Activated naive CD8-positive, alpha-beta T cell treated with anti-CD3 and anti-CD28 coated beads, Interleukin-2, amount 10 ng/mL, durations not matched to agents 7 days and 5 days (primary cell): Measurements from ENCODE around the gene LGALS8. TPM values are rescaled to one million over a fixed set of nuclear protein-coding genes. Genes with fewer than 3 reads are reported as not detected.
"Not testable (repeated sequence)": the region's sequence is repeated elsewhere in the genome, so short reads cannot be mapped to it uniquely, and the experiment has no call there.

Source experiments
- ATAC-seq: fragments of 150-1000 bp; cut with Tn5 transposase; one replicate; pipeline ENCODE4 v1.10.0; 2021; ENCODE audit warnings: low read depth, moderate library complexity
- POLR2A ChIA-PET: fragments of 350-600 bp; sonication (Branson Sonifier 250); formaldehyde crosslinking; loops from one replicate; lab custom pipeline; 2021; ENCODE audit warnings: antibody characterized with exemption; lab: Charles Lee
- DNase-seq: peaks from one replicate; pipeline ENCODE4 v3.0.0; 2021
- H3K27ac Mint-ChIP-seq: one replicate; pipeline ENCODE4 v1.8.0; 2022; ENCODE audit warnings: mild to moderate bottlenecking, mixed read lengths
- H3K27me3 Mint-ChIP-seq: one replicate; pipeline ENCODE4 v1.8.0; 2022; ENCODE audit warnings: mild to moderate bottlenecking, moderate library complexity, mixed read lengths
- H3K36me3 Mint-ChIP-seq: one replicate; pipeline ENCODE4 v1.8.0; 2021; ENCODE audit warnings: mild to moderate bottlenecking, mixed read lengths
- H3K4me1 Mint-ChIP-seq: one replicate; pipeline ENCODE4 v1.8.0; 2021; ENCODE audit warnings: mixed read lengths
- H3K4me3 Mint-ChIP-seq: one replicate; pipeline ENCODE4 v1.8.0; 2022; ENCODE audit warnings: mild to moderate bottlenecking, moderate library complexity, mixed read lengths
- H3K9me3 Mint-ChIP-seq: one replicate; pipeline ENCODE4 v1.8.0; 2021; ENCODE audit warnings: mixed read lengths
- total RNA-seq, 2 experiments: library from RNA; stranded (reverse); gene quantifications; one replicate each; pipeline ENCODE4 v1.2.3, GENCODE V29; 2021

Gene LGALS8
- 100 to 1,000 TPM; 108 to 112 TPM for total RNA-seq

- ATAC-seq: peak; percentile 80
- Mint-ChIP-seq H3K27ac (peak within 1 kb of the TSS; percentile 98), H3K9me3 (no peaks in the 10 kb centered on the region), H3K4me1 (peaks cover 8% of the 10 kb centered on the region), H3K4me3 (peak within 1 kb of the TSS; percentile 97), H3K36me3 (peaks cover 13% of the 10 kb centered on the region), H3K27me3 (peaks cover 5% of the 10 kb centered on the region)
- POLR2A ChIA-PET: interaction anchor here (0.8 to 1.1 kb wide), 2 partner anchors 12 to 80 kb away, joined by 3 to 4 read pairs; partner anchors contain the start of gene HEATR1
- DNase-seq: peak; percentile 87
Observed at GRCh38 chr1:236523704-236524141, at the start of gene LGALS8. TSS of gene LGALS8 (plus strand) at chr1:236523982. CDS start at chr1:236526071, 2,089 bp downstream.

- DNase-seq (no peak), ATAC-seq (no peak)
- H3K4me1 Mint-ChIP-seq: no peaks in the 10 kb centered on the region
- no peak overlapping the region for H3K27ac Mint-ChIP-seq
- no peaks in the 10 kb centered on the region for H3K9me3 Mint-ChIP-seq
- peaks cover 6% of the 10 kb centered on the region for H3K27me3 Mint-ChIP-seq
- H3K36me3 Mint-ChIP-seq: no peaks in the 10 kb centered on the region
- POLR2A ChIA-PET: no interaction called here
- H3K4me3 Mint-ChIP-seq: no peak overlapping the region
Observed at GRCh38 chr1:236476019-236476418, 47.8 kb upstream of the LGALS8 start.

GRCh38 chr1:236480758-236481436 lies 42.9 kb upstream of the LGALS8 start:
- no peak overlapping the region for H3K27ac Mint-ChIP-seq
- no peaks in the 10 kb centered on the region for H3K9me3 Mint-ChIP-seq
- no peak for DNase-seq
- H3K4me3 Mint-ChIP-seq: no peak overlapping the region
- POLR2A ChIA-PET: no interaction called here
- H3K36me3 Mint-ChIP-seq: no peaks in the 10 kb centered on the region
- no peaks in the 10 kb centered on the region for H3K4me1 Mint-ChIP-seq
- H3K27me3 Mint-ChIP-seq: no peaks in the 10 kb centered on the region
- ATAC-seq: no peak

GRCh38 chr1:236484310-236484971 lies 39.3 kb upstream of the LGALS8 start:
- no peak overlapping the region for H3K27ac Mint-ChIP-seq
- DNase-seq: no peak
- no peak for ATAC-seq
- no peaks in the 10 kb centered on the region for H3K4me1 Mint-ChIP-seq
- no peaks in the 10 kb centered on the region for H3K36me3 Mint-ChIP-seq
- no peaks in the 10 kb centered on the region for H3K9me3 Mint-ChIP-seq
- POLR2A ChIA-PET: no interaction called here
- peaks cover 4% of the 10 kb centered on the region for H3K27me3 Mint-ChIP-seq
- H3K4me3 Mint-ChIP-seq: no peak overlapping the region

GRCh38 chr1:236486356-236487002 lies 37.3 kb upstream of the LGALS8 start:
- ATAC-seq: no peak
- Mint-ChIP-seq H3K4me1 (peaks cover 8% of the 10 kb centered on the region), H3K9me3 (no peaks in the 10 kb centered on the region), H3K27me3 (peaks cover 18% of the 10 kb centered on the region), H3K36me3 (no peaks in the 10 kb centered on the region), H3K27ac (no peak overlapping the region), H3K4me3 (no peak overlapping the region)
- POLR2A ChIA-PET: no interaction called here
- DNase-seq: no peak

GRCh38 chr1:236489161-236489560 lies 34.6 kb upstream of the LGALS8 start:
- H3K9me3 Mint-ChIP-seq, H3K27ac Mint-ChIP-seq, ATAC-seq, H3K4me3 Mint-ChIP-seq, POLR2A ChIA-PET, H3K36me3 Mint-ChIP-seq, DNase-seq: not testable (repeated sequence)
- H3K4me1 Mint-ChIP-seq: peaks cover 14% of the 10 kb centered on the region
- peaks cover 32% of the 10 kb centered on the region for H3K27me3 Mint-ChIP-seq

GRCh38 chr1:236489710-236490377 lies 33.9 kb upstream of the LGALS8 start:
- no peak for DNase-seq
- no peaks in the 10 kb centered on the region for H3K36me3 Mint-ChIP-seq
- ATAC-seq: no peak
- no peaks in the 10 kb centered on the region for H3K9me3 Mint-ChIP-seq
- POLR2A ChIA-PET: no interaction called here
- H3K4me1 Mint-ChIP-seq: peaks cover 14% of the 10 kb centered on the region
- no peak overlapping the region for H3K27ac Mint-ChIP-seq
- peaks cover 33% of the 10 kb centered on the region for H3K27me3 Mint-ChIP-seq
- no peak overlapping the region for H3K4me3 Mint-ChIP-seq

- Mint-ChIP-seq H3K27me3 (peaks cover 40% of the 10 kb centered on the region), H3K4me1 (peaks cover 14% of the 10 kb centered on the region), H3K36me3 (no peaks in the 10 kb centered on the region), H3K9me3 (no peaks in the 10 kb centered on the region), H3K27ac (no peak overlapping the region), H3K4me3 (peak overlapping the region; percentile 2)
- POLR2A ChIA-PET: no interaction called here
- DNase-seq: no peak
- no peak for ATAC-seq
Observed at GRCh38 chr1:236491469-236492136, 32.2 kb upstream of the LGALS8 start.

GRCh38 chr1:236492378-236492777 lies 31.4 kb upstream of the LGALS8 start:
- H3K36me3 Mint-ChIP-seq: no peaks in the 10 kb centered on the region
- H3K4me3 Mint-ChIP-seq: no peak overlapping the region
- no peak for ATAC-seq
- no peaks in the 10 kb centered on the region for H3K9me3 Mint-ChIP-seq
- peaks cover 14% of the 10 kb centered on the region for H3K4me1 Mint-ChIP-seq
- peaks cover 40% of the 10 kb centered on the region for H3K27me3 Mint-ChIP-seq
- POLR2A ChIA-PET: interaction anchor here (0.6 kb wide), 1 partner anchor 33 kb away, joined by 4 read pairs; no protein-coding TSS in a partner anchor
- no peak overlapping the region for H3K27ac Mint-ChIP-seq
- DNase-seq: no peak

- no peak overlapping the region for H3K27ac Mint-ChIP-seq
- peaks cover 14% of the 10 kb centered on the region for H3K4me1 Mint-ChIP-seq
- no peak for DNase-seq
- peaks cover 39% of the 10 kb centered on the region for H3K27me3 Mint-ChIP-seq
- H3K4me3 Mint-ChIP-seq: no peak overlapping the region
- ATAC-seq: no peak
- no peaks in the 10 kb centered on the region for H3K36me3 Mint-ChIP-seq
- H3K9me3 Mint-ChIP-seq: no peaks in the 10 kb centered on the region
- POLR2A ChIA-PET: no interaction called here
Observed at GRCh38 chr1:236494082-236494481, 29.7 kb upstream of the LGALS8 start.

GRCh38 chr1:236494586-236495466 lies 29.0 kb upstream of the LGALS8 start:
- no peak overlapping the region for H3K4me3 Mint-ChIP-seq
- H3K4me1 Mint-ChIP-seq: peaks cover 14% of the 10 kb centered on the region
- H3K27ac Mint-ChIP-seq: no peak overlapping the region
- ATAC-seq (no peak), DNase-seq (no peak)
- H3K27me3 Mint-ChIP-seq: peaks cover 36% of the 10 kb centered on the region
- H3K9me3 Mint-ChIP-seq: no peaks in the 10 kb centered on the region
- H3K36me3 Mint-ChIP-seq: no peaks in the 10 kb centered on the region
- POLR2A ChIA-PET: no interaction called here

- POLR2A ChIA-PET: no interaction called here
- H3K4me1 Mint-ChIP-seq: peaks cover 12% of the 10 kb centered on the region
- ATAC-seq (no peak), DNase-seq (no peak)
- H3K36me3 Mint-ChIP-seq: no peaks in the 10 kb centered on the region
- H3K27ac Mint-ChIP-seq: no peak overlapping the region
- no peaks in the 10 kb centered on the region for H3K9me3 Mint-ChIP-seq
- H3K4me3 Mint-ChIP-seq: no peak overlapping the region
- H3K27me3 Mint-ChIP-seq: peaks cover 37% of the 10 kb centered on the region
Observed at GRCh38 chr1:236495467-236496112, 28.2 kb upstream of the LGALS8 start.
